HUES48 (cell line): Measurements from ENCODE around the gene FSTL4.

Source experiments
- H3K27ac ChIP-seq: one replicate; pipeline ENCODE4 v1.7.0; 2013; ENCODE audit warnings: low read depth, low read length, inconsistent platforms
- H3K27me3 ChIP-seq: 2 replicates; pipeline ENCODE4 v1.6.1; 2013; ENCODE audit warnings: mild to moderate bottlenecking, low read length; ENCODE audit not compliant: control insufficient read depth, insufficient read depth
- H3K36me3 ChIP-seq: 2 replicates; pipeline ENCODE4 v1.6.1; 2013; ENCODE audit warnings: low read length; ENCODE audit not compliant: control insufficient read depth, insufficient read depth
- H3K4me1 ChIP-seq: 2 replicates; pipeline ENCODE4 v1.6.1; 2013; ENCODE audit warnings: mild to moderate bottlenecking, low read length; ENCODE audit not compliant: control insufficient read depth, insufficient read depth
- H3K4me3 ChIP-seq: 2 replicates; pipeline ENCODE4 v1.5.1; 2013; ENCODE audit warnings: mild to moderate bottlenecking, low read depth, low read length
- H3K9ac ChIP-seq: 2 replicates; pipeline ENCODE4 v1.6.1; 2013; ENCODE audit warnings: mild to moderate bottlenecking, low read depth, low read length, moderate library complexity
- H3K9me3 ChIP-seq: 2 replicates; pipeline ENCODE4 v1.6.1; 2013; ENCODE audit warnings: low read length; ENCODE audit not compliant: control insufficient read depth, insufficient read depth

The FSTL4 gene

DNA sequence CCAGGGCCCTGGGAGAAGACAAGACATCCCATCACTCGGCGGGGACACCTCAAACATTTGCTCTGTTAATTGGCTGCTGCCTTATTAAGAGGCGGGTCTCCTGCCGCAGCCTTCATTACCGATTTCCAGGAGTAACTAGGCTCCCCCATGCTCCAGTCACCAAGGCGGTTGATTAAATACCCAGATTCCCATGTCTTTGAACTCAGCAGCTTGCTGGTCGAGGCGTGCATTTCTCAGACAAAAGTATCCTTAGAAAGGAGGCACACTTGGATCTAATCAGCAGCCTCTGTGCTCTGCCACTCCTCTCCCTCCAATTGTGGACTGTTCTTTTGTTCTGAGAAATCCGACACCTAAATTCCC is 228.8 kb downstream of the FSTL4 start:
- H3K36me3 ChIP-seq: no peaks in the 10 kb centered on the region
- no peaks in the 10 kb centered on the region for H3K9me3 ChIP-seq
- no peak overlapping the region for H3K27ac ChIP-seq
- no peak overlapping the region for H3K4me3 ChIP-seq
- peaks cover 16% of the 10 kb centered on the region for H3K4me1 ChIP-seq
- no peak overlapping the region for H3K9ac ChIP-seq
- H3K27me3 ChIP-seq: no peaks in the 10 kb centered on the region

DNA sequence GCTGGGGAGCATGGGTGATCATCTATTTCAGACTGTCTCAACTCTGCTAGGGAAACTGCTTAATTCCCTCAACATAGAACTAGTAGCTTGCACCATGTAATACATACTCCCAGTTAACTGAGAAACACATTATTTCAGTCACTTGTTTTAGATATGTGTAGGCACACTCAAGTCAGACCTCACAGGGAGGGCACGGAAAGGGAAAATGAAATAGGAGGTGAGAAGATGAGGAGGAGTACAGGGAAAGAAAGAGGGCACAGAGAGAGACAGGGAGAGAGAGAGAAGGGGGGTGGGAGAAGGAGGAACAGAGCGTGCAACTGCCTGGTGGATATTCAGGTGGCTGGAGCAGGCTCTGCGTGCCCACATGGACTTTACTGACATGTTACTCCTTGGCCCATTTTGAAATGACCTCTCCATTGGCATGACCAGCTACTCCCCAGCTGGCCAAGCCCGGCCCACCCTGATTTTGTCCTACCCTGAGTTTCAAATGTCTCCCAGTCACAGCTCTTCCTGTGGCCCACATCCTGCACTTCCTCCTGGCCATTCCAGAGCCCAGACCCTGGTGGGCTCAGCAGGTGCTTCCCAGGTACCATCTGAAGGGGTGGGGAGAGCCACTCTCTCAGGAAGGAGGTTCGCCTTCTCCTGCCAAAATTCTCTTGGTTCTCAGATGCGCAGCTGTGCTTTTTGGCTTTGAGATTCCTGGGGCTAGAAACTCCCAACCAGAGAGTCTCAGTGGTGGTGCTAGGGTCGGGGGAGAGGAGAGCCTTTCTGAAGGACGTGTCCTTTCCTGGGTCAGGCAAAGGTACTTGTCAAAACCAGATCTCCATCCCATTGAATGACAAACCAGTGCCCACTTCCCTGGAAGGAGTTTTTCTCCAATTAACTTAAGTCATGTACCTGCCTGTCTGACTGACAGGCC is 229.4 kb downstream of the FSTL4 start:
- no peak overlapping the region for H3K9ac ChIP-seq
- no peaks in the 10 kb centered on the region for H3K36me3 ChIP-seq
- H3K4me1 ChIP-seq: peaks cover 16% of the 10 kb centered on the region
- no peak overlapping the region for H3K4me3 ChIP-seq
- H3K9me3 ChIP-seq: peaks cover 4% of the 10 kb centered on the region
- H3K27ac ChIP-seq: no peak overlapping the region
- H3K27me3 ChIP-seq: no peaks in the 10 kb centered on the region

DNA sequence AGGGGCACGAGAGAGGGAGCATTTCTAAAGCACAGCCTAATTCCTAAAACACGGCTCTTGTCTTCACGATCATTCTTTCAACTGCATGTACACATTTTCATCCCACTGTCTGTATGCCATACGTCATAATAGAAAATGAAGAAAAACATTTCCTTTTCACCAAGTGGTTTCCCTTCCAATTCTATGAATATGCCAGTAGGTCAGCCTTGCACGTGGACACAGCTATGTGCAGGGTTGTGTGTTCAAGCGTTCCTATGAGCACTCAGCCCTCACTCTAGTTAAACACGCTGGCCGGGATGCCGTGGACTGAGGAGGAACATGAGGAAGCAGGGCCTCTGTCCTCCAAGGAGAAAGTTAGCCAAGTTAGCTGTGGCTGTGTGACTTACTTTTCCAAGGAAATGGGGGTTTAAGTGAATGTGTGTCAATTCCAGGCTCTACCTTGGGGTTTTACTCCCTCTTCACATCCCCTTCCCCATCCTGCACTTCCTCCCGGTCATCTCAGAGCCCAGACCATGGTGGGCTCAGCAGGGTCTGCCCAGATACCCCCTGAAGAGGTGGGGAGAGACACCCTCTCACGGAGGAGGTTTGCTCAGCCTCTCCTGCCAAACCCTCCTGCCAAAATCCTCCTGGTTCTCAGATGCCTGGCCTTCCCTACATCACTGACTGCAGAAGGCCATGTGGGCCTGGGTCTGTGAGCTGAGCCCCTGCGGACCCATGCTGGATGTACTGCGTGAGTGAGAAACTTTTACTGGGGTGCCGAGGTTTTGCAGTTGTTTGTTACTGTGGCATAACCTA is 230.6 kb downstream of the FSTL4 start:
- Histone ChIP-seq H3K9me3 (peaks cover 13% of the 10 kb centered on the region), H3K27me3 (no peaks in the 10 kb centered on the region), H3K9ac (no peak overlapping the region), H3K27ac (no peak overlapping the region), H3K4me1 (peaks cover 16% of the 10 kb centered on the region), H3K36me3 (no peaks in the 10 kb centered on the region), H3K4me3 (no peak overlapping the region)

DNA sequence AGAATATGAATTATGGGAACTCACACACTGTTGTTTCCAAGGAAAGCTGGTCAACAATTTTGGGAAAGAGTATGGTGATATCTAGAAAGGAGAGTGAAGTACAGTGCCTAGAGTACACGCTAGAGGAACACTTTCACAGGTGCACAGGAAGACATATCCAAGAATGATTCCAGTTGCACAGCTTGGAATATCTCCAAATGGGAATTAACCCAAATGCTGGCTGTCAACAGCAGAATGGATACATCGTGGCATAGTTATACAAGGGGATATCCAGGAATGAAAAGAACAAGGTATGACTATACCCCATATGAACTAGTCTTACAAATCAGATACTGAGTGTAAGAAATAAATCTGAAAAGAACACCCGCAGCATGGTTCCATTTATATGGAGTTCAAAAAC is 231.3 kb downstream of the FSTL4 start:
- no peak overlapping the region for H3K9ac ChIP-seq
- peaks cover 16% of the 10 kb centered on the region for H3K4me1 ChIP-seq
- H3K27ac ChIP-seq: no peak overlapping the region
- H3K27me3 ChIP-seq: no peaks in the 10 kb centered on the region
- peaks cover 13% of the 10 kb centered on the region for H3K9me3 ChIP-seq
- H3K4me3 ChIP-seq: no peak overlapping the region
- no peaks in the 10 kb centered on the region for H3K36me3 ChIP-seq

DNA sequence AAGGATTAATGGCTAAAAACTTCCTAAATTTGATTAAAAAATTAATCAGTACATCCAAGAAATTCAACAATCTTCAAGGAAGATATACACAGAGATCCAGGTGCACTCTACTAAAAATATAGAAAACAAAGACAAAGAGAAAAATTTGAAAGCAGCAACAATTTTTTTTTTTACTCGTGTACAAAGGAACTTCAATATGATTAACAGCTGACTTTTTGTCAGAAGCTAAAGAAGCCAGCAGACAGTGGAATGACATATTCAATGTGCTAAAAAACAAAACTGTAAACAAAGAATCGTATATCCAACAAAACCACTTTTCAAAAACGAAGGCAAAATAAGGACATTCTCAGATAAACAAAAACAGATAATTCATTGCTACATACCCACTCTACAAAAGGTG is 234.6 kb downstream of the FSTL4 start:
- Histone ChIP-seq H3K27me3 (no peaks in the 10 kb centered on the region), H3K4me3 (no peak overlapping the region), H3K9ac (no peak overlapping the region), H3K27ac (no peak overlapping the region), H3K4me1 (peaks cover 1% of the 10 kb centered on the region; the same call in 1 of the 2 replicates), H3K9me3 (peaks cover 13% of the 10 kb centered on the region), H3K36me3 (no peaks in the 10 kb centered on the region)

DNA sequence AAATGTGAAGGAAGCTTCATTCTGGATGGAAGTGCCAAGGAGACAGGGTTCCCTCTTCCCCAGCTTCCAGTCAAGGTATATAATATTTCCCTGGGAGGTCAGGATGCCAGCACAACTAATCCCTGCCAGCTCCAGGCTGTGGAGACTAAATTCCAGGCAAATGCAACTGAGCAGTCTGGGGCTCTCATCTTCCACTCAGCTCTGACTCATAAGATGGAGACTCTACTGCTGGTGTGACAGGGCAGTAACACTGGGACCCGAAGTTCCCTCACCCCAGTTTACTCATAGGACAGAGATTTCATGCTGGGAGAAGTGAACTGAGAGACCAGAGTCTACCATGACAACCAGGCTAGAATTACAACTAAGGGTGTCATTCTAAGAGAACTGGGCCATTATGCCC is 235.4 kb downstream of the FSTL4 start:
- Histone ChIP-seq H3K9me3 (peaks cover 13% of the 10 kb centered on the region), H3K4me3 (no peak overlapping the region), H3K27ac (no peak overlapping the region)

DNA sequence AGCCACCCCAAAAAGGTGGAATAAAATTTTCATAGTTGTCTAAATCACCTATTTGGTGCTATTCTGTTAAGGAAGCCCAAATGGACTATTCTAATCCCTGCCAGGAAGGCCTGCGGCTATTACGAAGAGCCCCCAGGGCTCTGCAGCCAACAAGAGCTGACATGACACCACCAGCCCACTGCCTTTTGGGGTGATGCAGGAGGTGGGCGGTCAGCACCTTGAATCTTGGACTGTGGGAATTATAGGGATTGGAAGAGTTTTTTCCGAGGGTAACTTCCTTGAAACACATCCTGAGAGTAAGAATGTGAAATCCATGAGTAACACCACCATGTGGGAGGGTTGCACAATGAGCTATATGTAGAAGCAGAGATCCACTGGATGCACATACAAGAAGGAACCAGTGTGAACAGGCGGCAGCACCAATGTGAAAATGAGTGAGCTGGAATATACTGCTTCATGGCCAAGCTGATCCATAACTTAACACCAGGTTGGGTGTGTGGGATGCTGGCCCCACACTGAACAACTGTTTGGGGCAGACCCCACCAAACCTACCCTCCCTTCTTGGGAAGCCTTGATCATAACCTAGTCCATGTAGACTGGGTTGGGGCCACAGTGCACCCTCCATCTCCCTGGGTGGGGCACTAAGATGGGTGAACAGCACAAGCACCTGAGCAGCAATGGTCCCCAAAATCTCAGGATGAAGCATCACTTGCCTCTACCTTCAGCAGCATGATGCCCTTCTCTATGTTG is 239.0 kb downstream of the FSTL4 start:
- peaks cover 13% of the 10 kb centered on the region for H3K9me3 ChIP-seq
- peaks cover 5% of the 10 kb centered on the region for H3K4me1 ChIP-seq
- H3K27ac ChIP-seq: no peak overlapping the region
- H3K27me3 ChIP-seq: no peaks in the 10 kb centered on the region
- no peak overlapping the region for H3K9ac ChIP-seq
- H3K4me3 ChIP-seq: no peak overlapping the region
- no peaks in the 10 kb centered on the region for H3K36me3 ChIP-seq

More for the DNA sequence above, 235.4 kb downstream of the FSTL4 start:
- no peak overlapping the region for H3K9ac ChIP-seq
- H3K4me1 ChIP-seq: peaks cover 5% of the 10 kb centered on the region
- no peaks in the 10 kb centered on the region for H3K36me3 ChIP-seq
- H3K27me3 ChIP-seq: no peaks in the 10 kb centered on the region

DNA sequence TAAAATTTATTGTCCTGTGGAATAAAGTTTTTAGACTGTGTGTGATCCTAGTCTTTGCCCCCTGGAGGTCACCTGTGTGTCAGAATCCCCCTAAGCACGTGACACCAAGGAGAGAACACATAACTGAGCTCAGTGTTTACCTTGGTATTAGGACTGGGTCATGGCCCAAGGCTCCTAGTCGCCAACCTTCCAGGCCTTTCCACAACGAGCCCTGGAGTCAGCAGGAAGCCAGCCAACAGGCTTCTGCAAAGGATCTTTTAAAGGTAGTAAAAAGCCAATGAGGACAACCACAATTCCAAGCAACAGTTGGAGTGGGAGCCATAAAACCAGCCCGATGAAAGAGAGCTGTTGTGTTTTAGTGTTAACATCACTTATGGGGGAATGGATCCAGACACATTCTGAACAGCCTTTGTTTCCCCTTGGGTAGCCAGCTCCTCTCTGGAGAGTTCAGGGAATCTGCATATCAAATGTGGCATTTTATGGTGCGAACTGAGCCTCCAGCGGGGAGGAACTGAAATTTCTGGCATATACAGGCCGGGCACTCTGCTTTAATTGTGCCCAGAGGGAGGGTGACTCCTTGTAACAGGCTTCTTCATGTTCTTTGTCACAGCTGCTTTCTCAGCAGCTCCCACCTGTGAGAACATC is 239.9 kb downstream of the FSTL4 start:
- Histone ChIP-seq H3K27ac (no peak overlapping the region), H3K9me3 (peaks cover 4% of the 10 kb centered on the region), H3K27me3 (no peaks in the 10 kb centered on the region), H3K4me3 (no peak overlapping the region), H3K4me1 (peaks cover 5% of the 10 kb centered on the region), H3K9ac (no peak overlapping the region), H3K36me3 (no peaks in the 10 kb centered on the region)

DNA sequence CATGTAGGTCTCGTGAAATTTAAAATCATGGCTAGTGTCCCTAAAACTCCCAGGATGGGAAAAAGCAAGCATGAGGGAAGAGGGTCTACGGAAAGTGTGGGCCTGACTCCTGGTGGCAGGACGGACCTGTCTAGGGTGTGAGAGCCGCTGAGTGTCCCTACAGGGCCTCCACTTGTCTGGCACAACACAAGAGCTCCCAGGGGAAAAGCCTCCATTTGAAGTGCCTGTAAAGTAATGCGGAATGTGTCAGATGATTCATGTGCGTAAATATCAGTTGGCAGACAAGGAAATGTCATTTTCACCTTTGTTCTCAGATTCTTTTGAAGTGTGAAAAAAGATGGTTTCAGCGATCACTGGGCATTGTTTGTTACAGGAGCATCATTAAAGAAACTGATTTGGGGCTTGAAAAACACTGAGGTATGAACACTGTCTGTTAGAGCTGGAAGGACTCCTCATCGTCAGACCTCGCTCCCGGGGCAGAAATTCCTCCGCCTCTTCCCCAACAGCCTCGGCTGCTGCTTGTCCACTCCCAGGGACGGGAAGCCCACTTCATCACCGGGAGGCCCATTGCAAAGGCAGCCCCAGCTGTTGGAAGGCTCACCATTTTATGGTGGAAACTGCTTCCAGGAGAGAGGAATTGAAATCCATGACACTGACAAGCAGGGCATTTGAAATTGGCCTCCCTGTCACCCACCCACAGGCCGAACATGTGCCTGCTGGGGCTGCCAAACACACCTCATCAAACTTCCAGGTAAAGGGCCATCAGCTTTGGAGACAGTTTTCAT is 240.8 kb downstream of the FSTL4 start:
- Histone ChIP-seq H3K4me1 (peaks cover 5% of the 10 kb centered on the region), H3K27me3 (no peaks in the 10 kb centered on the region), H3K27ac (peak overlapping the region; percentile 14), H3K4me3 (no peak overlapping the region), H3K9ac (no peak overlapping the region), H3K9me3 (no peaks in the 10 kb centered on the region), H3K36me3 (no peaks in the 10 kb centered on the region)

DNA sequence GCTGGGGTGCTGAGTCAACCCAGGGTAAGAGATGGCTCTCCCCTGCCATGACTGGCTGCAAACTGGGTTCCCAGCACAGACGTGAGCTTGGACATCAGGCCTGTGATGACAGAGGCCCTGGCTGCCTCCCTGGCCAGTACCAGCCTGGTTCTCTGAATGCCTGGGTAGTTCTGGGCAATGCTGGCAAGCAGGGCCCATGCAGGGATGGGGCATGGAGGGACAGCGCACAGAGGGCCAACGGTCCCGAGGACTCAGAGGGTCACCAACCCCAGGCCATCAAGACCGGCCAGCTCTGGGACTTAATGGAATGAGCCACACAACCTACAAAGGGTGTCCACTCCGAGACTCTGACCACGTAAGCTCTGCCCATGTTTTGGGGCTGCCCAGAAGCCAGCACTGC is 241.4 kb downstream of the FSTL4 start:
- Histone ChIP-seq H3K4me1 (peaks cover 5% of the 10 kb centered on the region), H3K36me3 (no peaks in the 10 kb centered on the region), H3K4me3 (no peak overlapping the region), H3K9ac (no peak overlapping the region), H3K27ac (no peak overlapping the region), H3K27me3 (no peaks in the 10 kb centered on the region), H3K9me3 (no peaks in the 10 kb centered on the region)
